Hepatocyte (in vitro differentiated cells): ENCODE measurements around the gene HCK.

Source experiments
- CTCF ChIP-seq: fragments of 200-600 bp; sonication (generic); IDR thresholded peaks from 2 replicates; pipeline ENCODE4 v1.5.1; 2016; ENCODE audit warnings: antibody characterized with exemption, mild to moderate bottlenecking; ENCODE audit not compliant: poor library complexity
- EZH2 ChIP-seq: fragments of 200-600 bp; sonication (generic); IDR thresholded peaks from 2 replicates; pipeline ENCODE4 v1.6.1; 2016; ENCODE audit warnings: antibody characterized with exemption, mild to moderate bottlenecking, borderline replicate concordance
- EZH2phosphoT487 ChIP-seq: fragments of 200-600 bp; sonication (generic); IDR thresholded peaks from one replicate; pipeline ENCODE4 v1.6.1; 2018; ENCODE audit warnings: antibody characterized with exemption, mild to moderate bottlenecking, low read depth, moderate library complexity; ENCODE audit not compliant: unreplicated experiment, severe bottlenecking

- TF ChIP-seq EZH2 (no peak), CTCF (no peak), EZH2phosphoT487 (no peak)
These were observed 73.5 kb downstream of the HCK start for GRCh38 chr20:32125506-32125905.
